Measurements from ENCODE around the gene NEURL1B. TPM values are rescaled to one million over a fixed set of nuclear protein-coding genes. Genes with fewer than 3 reads are reported as not detected.

Gene NEURL1B
- total RNA-seq, 4 donors from 2014 or later = 8.7 to 18.8 (median 15.1) TPM

DNA sequence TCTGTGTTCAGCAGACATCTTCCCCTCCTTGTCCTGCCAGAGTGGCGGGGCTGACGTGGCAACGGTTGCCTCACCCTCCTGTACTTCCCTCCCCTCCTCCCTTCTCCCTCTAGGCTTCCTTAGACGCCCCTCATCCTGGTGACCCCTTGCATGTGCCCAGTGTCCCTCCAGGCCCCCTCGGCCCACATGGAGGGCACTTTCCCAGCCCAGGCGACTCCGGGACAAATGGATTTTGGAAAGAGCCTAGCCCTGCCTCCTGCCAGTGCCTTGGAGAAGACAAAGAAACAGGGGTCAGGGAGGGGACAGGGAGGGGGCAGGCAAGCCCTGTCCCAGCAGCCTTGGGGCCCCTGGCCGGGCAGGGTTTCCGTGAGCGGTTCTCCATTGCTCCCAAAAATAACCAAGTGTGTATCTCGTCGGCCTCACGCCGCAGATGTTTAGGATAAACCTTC, 38.3 kb upstream of the NEURL1B start:
- in situ Hi-C loops (cut with MboI; ENCODE audit: low sequenced_read_pairs in 4 of 4) (no loop called here), intact Hi-C loops (cut with DNase I; ENCODE audit: low total_unique reads) (no loop called here)
- H3K4me1 ChIP-seq = peaks cover 0 to 12% of the 10 kb centered on the region in 2 donors
- peak overlapping the region; percentile 70 to 80 (median 72) for H3K27ac ChIP-seq
- DNase-seq (no peak), ATAC-seq (no peak)
- TF ChIP-seq, protein P1, sequence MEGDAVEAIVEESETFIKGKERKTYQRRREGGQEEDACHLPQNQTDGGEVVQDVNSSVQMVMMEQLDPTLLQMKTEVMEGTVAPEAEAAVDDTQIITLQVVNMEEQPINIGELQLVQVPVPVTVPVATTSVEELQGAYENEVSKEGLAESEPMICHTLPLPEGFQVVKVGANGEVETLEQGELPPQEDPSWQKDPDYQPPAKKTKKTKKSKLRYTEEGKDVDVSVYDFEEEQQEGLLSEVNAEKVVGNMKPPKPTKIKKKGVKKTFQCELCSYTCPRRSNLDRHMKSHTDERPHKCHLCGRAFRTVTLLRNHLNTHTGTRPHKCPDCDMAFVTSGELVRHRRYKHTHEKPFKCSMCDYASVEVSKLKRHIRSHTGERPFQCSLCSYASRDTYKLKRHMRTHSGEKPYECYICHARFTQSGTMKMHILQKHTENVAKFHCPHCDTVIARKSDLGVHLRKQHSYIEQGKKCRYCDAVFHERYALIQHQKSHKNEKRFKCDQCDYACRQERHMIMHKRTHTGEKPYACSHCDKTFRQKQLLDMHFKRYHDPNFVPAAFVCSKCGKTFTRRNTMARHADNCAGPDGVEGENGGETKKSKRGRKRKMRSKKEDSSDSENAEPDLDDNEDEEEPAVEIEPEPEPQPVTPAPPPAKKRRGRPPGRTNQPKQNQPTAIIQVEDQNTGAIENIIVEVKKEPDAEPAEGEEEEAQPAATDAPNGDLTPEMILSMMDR (IDR thresholded peaks at IDR 0.05 in 4 of 5, conservative IDR thresholded peaks at IDR 0.05 in 1 of 5) = no peak
- TF ChIP-seq POLR2A (IDR thresholded peaks at IDR 0.05) = no peak
- H3K27me3 ChIP-seq = no peaks in the 10 kb centered on the region
- no peaks in the 10 kb centered on the region for H3K9me3 ChIP-seq
- no peaks in the 10 kb centered on the region for H3K36me3 ChIP-seq
- H3K4me3 ChIP-seq = no peak overlapping the region

DNA sequence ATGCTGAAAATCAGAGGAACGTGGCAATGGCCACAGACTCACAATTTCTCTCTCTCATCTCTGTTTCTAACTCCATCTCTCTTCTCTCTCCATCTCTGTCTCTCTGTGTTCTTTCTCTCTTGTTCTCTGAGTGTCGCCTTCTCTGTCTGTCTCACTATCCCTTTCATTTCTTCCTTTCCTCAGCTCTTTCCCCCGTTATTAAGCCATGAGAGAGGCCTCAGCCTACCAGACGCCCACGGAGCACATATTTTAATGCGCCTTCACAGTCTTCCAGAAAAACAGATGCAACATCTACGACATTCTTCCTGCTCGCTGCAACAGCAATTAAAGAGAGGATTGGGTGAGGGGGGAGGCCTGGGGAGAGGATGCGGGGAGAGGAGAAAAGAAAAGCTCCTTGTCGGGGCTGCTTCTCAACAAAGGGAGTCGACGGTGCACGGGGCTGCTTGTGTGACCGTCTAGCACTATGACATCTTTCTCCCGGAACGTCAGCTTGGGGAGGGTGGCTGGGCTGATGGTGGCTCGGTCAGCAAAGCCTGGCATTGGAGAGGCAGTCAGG, 37.7 kb upstream of the NEURL1B start:
- in situ Hi-C loops (cut with MboI; ENCODE audit: low sequenced_read_pairs in 4 of 4) = no loop called here
- Histone ChIP-seq H3K4me3 (no peak overlapping the region), H3K36me3 (no peaks in the 10 kb centered on the region), H3K9me3 (no peaks in the 10 kb centered on the region), H3K27ac (peak overlapping the region; percentile 70 to 80 (median 72)), H3K4me1 (peaks cover 0 to 15% of the 10 kb centered on the region in 2 donors), H3K27me3 (no peaks in the 10 kb centered on the region)
- no peak for TF ChIP-seq POLR2A (IDR thresholded peaks at IDR 0.05)
- TF ChIP-seq, protein P1 (IDR thresholded peaks at IDR 0.05 in 4 of 5, conservative IDR thresholded peaks at IDR 0.05 in 1 of 5) = no peak
- DNase-seq (no peak), ATAC-seq (peak in 1 of 2 donors; percentile 7)
- intact Hi-C loops (cut with DNase I; ENCODE audit: low total_unique reads) = no loop called here

DNA sequence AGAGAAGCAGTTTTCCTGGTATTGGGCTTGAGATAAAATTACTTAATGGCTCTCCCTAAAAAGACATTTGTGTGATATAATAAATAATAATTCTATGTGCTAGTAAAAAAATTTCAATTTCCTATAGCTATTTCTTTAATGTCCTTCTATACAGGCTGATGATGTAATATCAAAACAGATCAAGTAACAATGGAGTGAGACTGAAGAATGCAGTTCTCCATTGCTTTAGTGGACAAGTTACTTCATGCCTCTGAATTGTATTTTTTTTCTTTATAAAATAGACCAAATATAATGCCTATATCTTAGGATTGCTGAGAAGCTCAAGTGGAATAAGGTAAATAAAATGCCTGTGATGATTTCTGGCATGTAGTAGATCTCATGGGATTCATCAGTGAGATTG, 35.6 kb upstream of the NEURL1B start:
- no peaks in the 10 kb centered on the region for H3K36me3 ChIP-seq
- ATAC-seq = no peak
- peak overlapping the region; percentile 14 to 79 (median 72) for H3K27ac ChIP-seq
- H3K4me1 ChIP-seq = peaks cover 0 to 16% of the 10 kb centered on the region in 2 donors
- intact Hi-C loops (cut with DNase I; ENCODE audit: low total_unique reads) (no loop called here), in situ Hi-C loops (cut with MboI; ENCODE audit: low sequenced_read_pairs in 4 of 4) (no loop called here)
- no peaks in the 10 kb centered on the region for H3K27me3 ChIP-seq
- TF ChIP-seq, protein P1 (IDR thresholded peaks at IDR 0.05 in 4 of 5, conservative IDR thresholded peaks at IDR 0.05 in 1 of 5) = no peak
- no peak overlapping the region for H3K4me3 ChIP-seq
- no peak for DNase-seq
- H3K9me3 ChIP-seq = no peaks in the 10 kb centered on the region

DNA sequence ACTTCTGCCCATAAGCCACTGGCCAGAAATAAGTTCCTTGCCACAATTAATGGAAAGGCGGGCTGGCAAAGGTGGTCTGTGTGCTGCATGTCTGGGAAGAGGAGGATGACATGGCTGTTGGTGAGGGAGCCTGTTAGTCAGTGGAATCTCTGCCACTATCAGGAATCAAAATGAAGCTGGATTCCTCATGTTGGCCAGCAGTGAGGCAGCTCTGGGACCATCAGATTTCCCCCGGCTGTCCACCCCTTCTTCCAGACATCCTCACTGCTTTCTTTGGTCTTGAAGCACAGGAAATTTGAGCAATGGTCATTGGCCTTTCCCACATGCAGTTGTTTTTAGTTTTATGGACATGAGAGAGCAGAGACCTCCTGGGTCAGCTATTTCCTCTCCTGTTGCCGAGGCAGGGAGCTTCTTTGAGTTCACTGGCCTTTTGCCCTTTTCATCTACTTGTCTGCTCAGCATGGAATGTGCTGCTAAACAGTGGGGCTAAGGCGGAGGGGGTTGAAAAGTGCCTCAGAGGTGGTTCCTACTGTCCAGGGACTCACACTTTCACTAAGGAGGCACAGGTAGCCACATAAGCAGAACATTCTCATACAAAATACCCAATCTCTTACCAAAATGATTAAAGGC, 34.8 kb upstream of the NEURL1B start:
- Histone ChIP-seq H3K27me3 (no peaks in the 10 kb centered on the region), H3K4me3 (no peak overlapping the region), H3K27ac (peak overlapping the region; percentile 66 to 79 (median 72)), H3K36me3 (no peaks in the 10 kb centered on the region), H3K4me1 (peaks cover 0 to 16% of the 10 kb centered on the region in 2 donors), H3K9me3 (no peaks in the 10 kb centered on the region)
- intact Hi-C loops (cut with DNase I; ENCODE audit: low total_unique reads) (no loop called here), in situ Hi-C loops (cut with MboI; ENCODE audit: low sequenced_read_pairs in 4 of 4) (no loop called here)
- no peak for DNase-seq
- TF ChIP-seq POLR2A (IDR thresholded peaks at IDR 0.05) = no peak
- TF ChIP-seq, protein P1 (IDR thresholded peaks at IDR 0.05 in 4 of 5, conservative IDR thresholded peaks at IDR 0.05 in 1 of 5) = no peak
- ATAC-seq = no peak

Data from gastrocnemius medialis (tissue), 4 donors.